T-cell (primary cell): ENCODE results near the gene NRP1. TPM values are rescaled to one million over a fixed set of nuclear protein-coding genes. Genes with fewer than 3 reads are reported as not detected.

Experiments used
- ATAC-seq, 4 experiments: fragments of 200-7000 bp in 3 of 4; fragments of 150-1000 bp in 1 of 4; cut with Tn5 transposase; replicated peaks in 1 of 4; 1 replicate in 3 of 4; 2 replicates in 1 of 4; pipeline ENCODE4 v1.10.0; 2021; ENCODE audit warnings: moderate library complexity in 3 of 4, mild to moderate bottlenecking in 2 of 4, moderate number of reproducible peaks in 1 of 4
- CTCF ChIA-PET, 2 donors: fragments of 300-600 bp; sonication (Branson Sonifier 250); formaldehyde crosslinking; loops; one replicate each; lab custom pipeline; 2022; ENCODE audit warnings: antibody characterized with exemption in 2 of 2; lab: Charles Lee
- POLR2A ChIA-PET, 2 donors: fragments of 300-600 bp; sonication (Branson Sonifier 250); formaldehyde crosslinking; loops; one replicate each; lab custom pipeline; 2022; ENCODE audit warnings: antibody characterized with exemption in 2 of 2; lab: Charles Lee
- DNase-seq, 35 experiments: peaks; one replicate each; pipeline versions ENCODE4 v3.0.0 to v3.0.0-alpha.2; 2013 to 2023
- H3K27ac ChIP-seq: one replicate; pipeline ENCODE4 v1.5.1; 2013; ENCODE audit warnings: low read length
- H3K27me3 ChIP-seq, 2 experiments: replicated peaks in 1 of 2; 1 replicate in 1 of 2; 2 replicates in 1 of 2; pipeline versions ENCODE4 v1.6.1 to v1.7.0; 2013; ENCODE audit warnings: low read length in 1 of 2, mixed read lengths in 1 of 2; ENCODE audit not compliant: control insufficient read depth in 2 of 2, insufficient read depth in 2 of 2; ENCODE audit errors: extremely low read depth in 1 of 2
- H3K36me3 ChIP-seq, 2 donors: 1 replicate in 1 of 2; 2 replicates in 1 of 2; pipeline versions ENCODE4 v1.6.1 to v1.7.0; 2013; ENCODE audit warnings: low read length in 1 of 2; ENCODE audit not compliant: control insufficient read depth in 2 of 2, insufficient read depth in 1 of 2; ENCODE audit errors: extremely low read depth in 1 of 2
- H3K4me1 ChIP-seq, 2 experiments: 1 replicate in 1 of 2; 2 replicates in 1 of 2; pipeline versions ENCODE4 v1.6.1 to v1.7.0; 2013; ENCODE audit warnings: low read length in 2 of 2, mixed read lengths in 1 of 2; ENCODE audit not compliant: insufficient read depth in 2 of 2, control insufficient read depth in 1 of 2; ENCODE audit errors: extremely low read depth in 1 of 2
- H3K4me3 ChIP-seq, 2 donors: 1 replicate in 1 of 2; 2 replicates in 1 of 2; pipeline versions ENCODE4 v1.5.1 to v1.7.0; 2013; ENCODE audit warnings: mild to moderate bottlenecking in 2 of 2, low read length in 1 of 2, moderate library complexity in 1 of 2; ENCODE audit not compliant: control insufficient read depth in 1 of 2; ENCODE audit errors: extremely low read depth in 1 of 2
- H3K9me3 ChIP-seq: 2 replicates; pipeline ENCODE4 v1.7.0; 2013
- H3K27ac Mint-ChIP-seq, 2 donors: one replicate each; pipeline ENCODE4 v1.8.0; 2020 to 2021; ENCODE audit warnings: mild to moderate bottlenecking in 2 of 2, mixed read lengths in 2 of 2
- H3K27me3 Mint-ChIP-seq, 2 donors: one replicate each; pipeline ENCODE4 v1.8.0; 2021 to 2022; ENCODE audit warnings: mixed read lengths in 2 of 2
- H3K36me3 Mint-ChIP-seq: one replicate; pipeline ENCODE4 v1.8.0; 2021; ENCODE audit warnings: mixed read lengths
- H3K4me1 Mint-ChIP-seq, 3 donors: one replicate each; pipeline ENCODE4 v1.8.0; 2020 to 2022; ENCODE audit warnings: mixed read lengths in 3 of 3, mild to moderate bottlenecking in 1 of 3
- H3K4me3 Mint-ChIP-seq, 3 donors: one replicate each; pipeline ENCODE4 v1.8.0; 2020 to 2022; ENCODE audit warnings: mild to moderate bottlenecking in 3 of 3, mixed read lengths in 3 of 3, moderate library complexity in 3 of 3
- H3K9me3 Mint-ChIP-seq, 3 donors: one replicate each; pipeline ENCODE4 v1.8.0; 2020 to 2022; ENCODE audit warnings: mixed read lengths in 3 of 3
- WGBS: methylation state at CpG from one replicate; pipeline ENCODE4 v1.1.5; 2013; ENCODE audit warnings: missing lambda C conversion rate; ENCODE audit not compliant: insufficient coverage; 5-methylcytosine and 5-hydroxymethylcytosine counted together
- total RNA-seq, 35 experiments: library from RNA in 6 of 35; stranded (reverse) in 6 of 35; fragments of 120-200 nt in 1 of 35; gene quantifications; one replicate each; pipeline versions ENCODE4 v1.2.1 to v1.2.4 and lab custom pipeline; 2013 to 2026

The NRP1 gene
- total RNA-seq, 5 donors from 2014 or later (not counting 1 experiment from before 2014, with no cell fraction given), result 0.62 to 1.9 (median 1.1) TPM; not detected in 2

GRCh38 chr10:33278198-33278597 lies 56.3 kb downstream of the NRP1 start:
- no peak for DNase-seq
- Histone ChIP-seq H3K4me3 (no peak overlapping the region), H3K27me3 (peaks cover 0 to 7% of the 10 kb centered on the region in 2 experiments), H3K4me1 (no peaks in the 10 kb centered on the region), H3K9me3 (no peaks in the 10 kb centered on the region), H3K27ac (no peak overlapping the region), H3K36me3 (no peaks in the 10 kb centered on the region)
- Mint-ChIP-seq H3K4me3 (no peak overlapping the region), H3K4me1 (no peaks in the 10 kb centered on the region), H3K27ac (no peak overlapping the region), H3K9me3 (no peaks in the 10 kb centered on the region), H3K36me3 (no peaks in the 10 kb centered on the region), H3K27me3 (peaks cover 12 to 15% of the 10 kb centered on the region in 2 donors)
- WGBS, result 57% methylated on average over 1 of the region's 3 CpGs
- ChIA-PET CTCF (interaction anchor here in 1 of 2 donors (0.9 kb wide), 1 partner anchor 53 kb away, joined by 4 read pairs; no protein-coding TSS in a partner anchor), POLR2A (no interaction called here)
- ATAC-seq, result no peak

GRCh38 chr10:33277135-33277536 lies 57.3 kb downstream of the NRP1 start:
- Histone ChIP-seq H3K9me3 (no peaks in the 10 kb centered on the region), H3K27me3 (peaks cover 0 to 7% of the 10 kb centered on the region in 2 experiments), H3K36me3 (no peaks in the 10 kb centered on the region), H3K27ac (no peak overlapping the region), H3K4me3 (no peak overlapping the region), H3K4me1 (no peaks in the 10 kb centered on the region)
- Mint-ChIP-seq H3K27ac (no peak overlapping the region), H3K9me3 (no peaks in the 10 kb centered on the region), H3K36me3 (no peaks in the 10 kb centered on the region), H3K4me3 (no peak overlapping the region), H3K27me3 (peaks cover 15 to 17% of the 10 kb centered on the region in 2 donors), H3K4me1 (no peaks in the 10 kb centered on the region)
- ChIA-PET CTCF (no interaction called here), POLR2A (interaction anchor here in 1 of 2 donors (0.7 kb wide), 1 partner anchor 345 kb away, joined by 4 read pairs; no protein-coding TSS in a partner anchor)
- 75% methylated on average over 6 of the region's 6 CpGs for WGBS
- no peak for DNase-seq
- ATAC-seq, result no peak

DNA sequence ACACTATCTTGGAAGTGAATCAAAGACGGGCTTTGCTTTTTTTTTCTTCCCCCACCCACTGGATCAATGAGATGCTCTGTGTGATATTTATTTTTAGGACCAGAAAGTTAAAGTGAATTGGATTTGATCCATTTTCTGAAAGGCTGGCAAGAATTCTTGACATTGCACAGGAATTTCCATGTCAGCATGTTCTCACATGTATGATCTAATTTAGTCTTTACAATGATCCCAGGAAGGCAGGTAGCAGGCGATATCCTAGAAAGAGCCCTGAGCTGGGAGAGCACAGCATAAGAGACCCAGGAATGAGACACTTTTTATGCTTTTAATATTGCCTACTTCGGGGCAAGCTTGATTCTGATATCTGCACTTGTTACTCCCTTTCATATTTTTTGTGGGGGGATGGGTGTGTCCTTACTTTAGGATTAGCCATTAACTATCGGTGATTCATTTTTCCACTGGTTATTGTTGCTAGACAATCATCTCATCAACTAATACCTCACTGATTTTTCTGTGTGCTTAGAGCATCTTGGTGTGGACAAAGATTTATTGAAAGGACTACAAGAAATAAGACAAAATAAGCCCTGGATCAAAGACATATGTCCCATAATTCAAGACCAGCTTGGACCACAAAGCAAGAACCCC lies 58.1 kb downstream of the NRP1 start:
- peaks cover 13 to 14% of the 10 kb centered on the region in 2 donors for H3K27me3 Mint-ChIP-seq
- Histone ChIP-seq H3K36me3 (no peaks in the 10 kb centered on the region), H3K9me3 (no peaks in the 10 kb centered on the region), H3K4me3 (no peak overlapping the region), H3K27me3 (peaks cover 0 to 7% of the 10 kb centered on the region in 2 experiments), H3K4me1 (no peaks in the 10 kb centered on the region), H3K27ac (no peak overlapping the region)
- ChIA-PET CTCF (interaction anchor here in 1 of 2 donors (0.6 kb wide), 1 partner anchor 1166 kb away, joined by 3 read pairs; no protein-coding TSS in a partner anchor), POLR2A (interaction anchor here in 1 of 2 donors (0.7 kb wide), 2 partner anchors 344 to 454 kb away, joined by 3 to 4 read pairs; no protein-coding TSS in a partner anchor)
- ATAC-seq (no peak), DNase-seq (no peak)
- no peak overlapping the region for H3K4me3 Mint-ChIP-seq
- WGBS, result no CpG with 5 or more reads among the region's 4 CpGs
- H3K4me1 Mint-ChIP-seq, result no peaks in the 10 kb centered on the region
- H3K27ac Mint-ChIP-seq, result no peak overlapping the region
- no peaks in the 10 kb centered on the region for H3K9me3 Mint-ChIP-seq
- H3K36me3 Mint-ChIP-seq, result no peaks in the 10 kb centered on the region

GRCh38 chr10:33274096-33274785 lies 60.2 kb downstream of the NRP1 start:
- no peaks in the 10 kb centered on the region for H3K36me3 Mint-ChIP-seq
- H3K4me1 Mint-ChIP-seq, result no peaks in the 10 kb centered on the region
- DNase-seq, result no peak
- Histone ChIP-seq H3K27me3 (peaks cover 0 to 3% of the 10 kb centered on the region in 2 experiments), H3K4me1 (no peaks in the 10 kb centered on the region), H3K27ac (no peak overlapping the region), H3K4me3 (no peak overlapping the region), H3K9me3 (no peaks in the 10 kb centered on the region), H3K36me3 (no peaks in the 10 kb centered on the region)
- CTCF ChIA-PET, result no interaction called here
- no peak for ATAC-seq
- no peak overlapping the region for H3K4me3 Mint-ChIP-seq
- no peaks in the 10 kb centered on the region for H3K9me3 Mint-ChIP-seq
- POLR2A ChIA-PET, result no interaction called here
- 80% methylated on average over 1 of the region's 6 CpGs for WGBS
- no peak overlapping the region for H3K27ac Mint-ChIP-seq
- peaks cover 5 to 9% of the 10 kb centered on the region in 2 donors for H3K27me3 Mint-ChIP-seq

DNA sequence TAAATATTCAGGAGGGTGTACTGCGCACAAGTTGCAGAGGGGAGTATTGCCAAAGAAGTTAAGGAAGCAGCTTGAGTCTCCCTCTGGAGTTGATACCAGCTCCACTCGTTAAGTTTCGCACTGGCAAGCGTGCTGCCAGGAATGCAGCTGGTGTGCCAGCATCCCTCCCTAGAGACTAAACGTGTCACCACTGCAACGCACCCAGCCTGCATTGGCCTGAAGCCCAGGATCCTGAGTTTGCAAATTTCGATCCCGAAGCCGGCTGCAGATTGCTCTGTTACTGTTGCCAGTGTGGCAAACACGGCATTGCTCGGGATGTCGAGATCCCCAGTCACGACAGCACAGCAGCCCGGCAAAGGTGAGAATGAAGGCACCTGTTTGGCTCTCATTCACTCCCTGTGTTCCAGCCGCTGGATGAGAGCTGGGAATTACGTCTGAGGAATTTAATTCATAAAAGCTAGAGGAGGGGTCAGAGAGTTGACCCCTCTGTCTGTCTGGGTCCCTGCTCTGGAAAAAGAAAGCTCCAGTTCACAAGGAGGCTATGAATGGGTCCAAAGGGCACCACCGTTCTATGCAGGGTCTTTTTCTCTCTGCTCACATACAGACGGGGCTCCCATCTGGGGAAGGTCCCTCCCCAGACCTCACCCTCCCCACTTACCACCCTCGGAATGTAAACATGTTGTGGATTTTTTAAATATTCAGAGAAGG lies 61.0 kb downstream of the NRP1 start:
- no peak overlapping the region for H3K27ac Mint-ChIP-seq
- DNase-seq, result no peak
- H3K9me3 Mint-ChIP-seq, result no peaks in the 10 kb centered on the region
- no peaks in the 10 kb centered on the region for H3K9me3 ChIP-seq
- H3K4me3 ChIP-seq, result no peak overlapping the region
- H3K27me3 Mint-ChIP-seq, result peaks cover 4 to 9% of the 10 kb centered on the region in 2 donors
- 47% methylated on average over 15 of the region's 19 CpGs for WGBS
- ATAC-seq, result no peak
- no peaks in the 10 kb centered on the region for H3K4me1 Mint-ChIP-seq
- H3K36me3 ChIP-seq, result no peaks in the 10 kb centered on the region
- no peaks in the 10 kb centered on the region for H3K4me1 ChIP-seq
- H3K4me3 Mint-ChIP-seq, result no peak overlapping the region
- no peaks in the 10 kb centered on the region for H3K27me3 ChIP-seq
- CTCF ChIA-PET, result no interaction called here
- POLR2A ChIA-PET, result no interaction called here
- no peaks in the 10 kb centered on the region for H3K36me3 Mint-ChIP-seq
- no peak overlapping the region for H3K27ac ChIP-seq

- no peak overlapping the region for H3K4me3 Mint-ChIP-seq
- Histone ChIP-seq H3K27me3 (no peaks in the 10 kb centered on the region), H3K36me3 (no peaks in the 10 kb centered on the region), H3K4me1 (no peaks in the 10 kb centered on the region), H3K27ac (no peak overlapping the region), H3K9me3 (no peaks in the 10 kb centered on the region), H3K4me3 (no peak overlapping the region)
- ATAC-seq, result no peak
- H3K9me3 Mint-ChIP-seq, result no peaks in the 10 kb centered on the region
- H3K36me3 Mint-ChIP-seq, result no peaks in the 10 kb centered on the region
- ChIA-PET POLR2A (no interaction called here), CTCF (interaction anchor here in 1 of 2 donors (0.5 to 0.6 kb wide), 2 partner anchors 27 to 39 kb away, joined by 5 to 6 read pairs; no protein-coding TSS in a partner anchor)
- WGBS, result 78% methylated on average over 5 of the region's 7 CpGs
- H3K27me3 Mint-ChIP-seq, result peaks cover 4 to 9% of the 10 kb centered on the region in 2 donors
- no peak for DNase-seq
- no peak overlapping the region for H3K27ac Mint-ChIP-seq
- H3K4me1 Mint-ChIP-seq, result peaks cover 0 to under 1% (median 0%) of the 10 kb centered on the region in 3 donors
Observed at GRCh38 chr10:33272635-33273034, 61.8 kb downstream of the NRP1 start.
